GM12878 (cell line): ENCODE results near the gene SGMS1. TPM values are rescaled to one million over a fixed set of nuclear protein-coding genes. Genes with fewer than 3 reads are reported as not detected.

ENCODE experiments used
- ATAC-seq: fragments of 200-7000 bp; cut with Tn5 transposase; 3 replicates; pipeline ENCODE4 v1.9.1; 2020; ENCODE audit warnings: mild to moderate bottlenecking, moderate library complexity
- BruUV-seq: library from RNA; stranded (reverse); fragments of 400-500 nt; replicated peaks from 2 replicates; lab custom pipeline; 2021; lab: Mats Ljungman, UMichigan
- CTCF ChIA-PET: fragments of 300-600 bp; sonication (Branson Sonifier 250); formaldehyde crosslinking; extraction: SDS; loops from one replicate; lab custom pipeline; 2021; ENCODE audit warnings: inconsistent platforms; lab: Yijun Ruan, JAX
- POLR2A ChIA-PET: fragments of 350-600 bp; formaldehyde crosslinking; extraction: SDS; loops from one replicate; lab custom pipeline; 2021; ENCODE audit warnings: inconsistent platforms; lab: Charles Lee
- RAD21 ChIA-PET: fragments of 300-600 bp; sonication (Branson Sonifier 250); formaldehyde crosslinking; loops from one replicate; lab custom pipeline; 2023; ENCODE audit warnings: antibody characterized with exemption; ENCODE audit not compliant: unreplicated experiment; lab: Charles Lee
- SMC1A ChIA-PET: fragments of 300-600 bp; sonication (Branson Sonifier 250); formaldehyde crosslinking; loops from one replicate; lab custom pipeline; 2023; ENCODE audit not compliant: unreplicated experiment, uncharacterized antibody; lab: Charles Lee
- DNase-seq: peaks from one replicate; pipeline ENCODE4 v3.0.0-alpha.2; 2011; ENCODE audit warnings: low read depth, low spot score
- FAIRE-seq: peaks from 3 replicates; lab custom pipeline; 2011; peaks lifted over from hg19 to GRCh38; lab: Jason Lieb, UNC
- H2AFZ ChIP-seq: 2 replicates; pipeline ENCODE4 v1.6.0; 2011; ENCODE audit warnings: low read depth, low read length, control low read depth; ENCODE audit not compliant: control insufficient read depth
- H3K27ac ChIP-seq: 2 replicates; pipeline ENCODE4 v1.5.1; 2011; ENCODE audit warnings: control low read depth; ENCODE audit not compliant: control insufficient read depth, insufficient read depth
- H3K27me3 ChIP-seq, 2 experiments: replicated peaks in 1 of 2; 2 replicates each; pipeline versions ENCODE4 v1.6.0 to v1.6.1; 2011; ENCODE audit warnings: low read length in 1 of 2; ENCODE audit not compliant: control insufficient read depth in 2 of 2, insufficient read depth in 2 of 2
- H3K36me3 ChIP-seq, 2 experiments: 2 replicates each; pipeline ENCODE4 v1.5.1; 2011; ENCODE audit warnings: low read length in 1 of 2; ENCODE audit not compliant: control insufficient read depth in 2 of 2, insufficient read depth in 2 of 2
- H3K4me1 ChIP-seq: 2 replicates; pipeline ENCODE4 v1.6.1; 2011; ENCODE audit warnings: mild to moderate bottlenecking, low read length, moderate library complexity, mixed read lengths; ENCODE audit not compliant: control insufficient read depth, insufficient read depth
- H3K4me2 ChIP-seq: 2 replicates; pipeline ENCODE4 v1.6.0; 2011; ENCODE audit warnings: control low read depth; ENCODE audit not compliant: control insufficient read depth, insufficient read depth
- H3K4me3 ChIP-seq: fragments of 200-600 bp; sonication (generic); 2 replicates; pipeline ENCODE4 v1.5.1; 2016
- H3K79me2 ChIP-seq: 2 replicates; pipeline ENCODE4 v1.6.0; 2011; ENCODE audit warnings: low read length; ENCODE audit not compliant: control insufficient read depth, insufficient read depth
- H3K9ac ChIP-seq: 2 replicates; pipeline ENCODE4 v1.8.0; 2011; ENCODE audit warnings: low read length, control low read depth, mixed read lengths; ENCODE audit not compliant: control insufficient read depth, insufficient read depth
- H3K9me3 ChIP-seq: replicated peaks from 3 replicates; pipeline ENCODE4 v1.5.1; 2011; ENCODE audit warnings: mild to moderate bottlenecking, low read length; ENCODE audit not compliant: control insufficient read depth, insufficient read depth
- H4K20me1 ChIP-seq: 2 replicates; pipeline ENCODE4 v1.6.0; 2011; ENCODE audit not compliant: control insufficient read depth, insufficient read depth
- MTA2 ChIP-seq: fragments of 450-650 bp; IDR thresholded peaks from 2 replicates; pipeline ENCODE4 v1.6.1; 2016; ENCODE audit warnings: low read depth, mild to moderate bottlenecking, moderate library complexity
- POLR2AphosphoS5 ChIP-seq: IDR thresholded peaks from 2 replicates; pipeline ENCODE4 v1.6.1; 2011; ENCODE audit warnings: mild to moderate bottlenecking, low read length, inconsistent platforms
- POU2F2 ChIP-seq: IDR thresholded peaks from 3 replicates; pipeline ENCODE4 v1.6.1; 2011; ENCODE audit warnings: low read depth, mild to moderate bottlenecking, low read length, borderline replicate concordance
- SMAD1 ChIP-seq: fragments of 450-650 bp; IDR thresholded peaks from 2 replicates; pipeline ENCODE4 v1.6.1; 2018; ENCODE audit warnings: mild to moderate bottlenecking, low read depth; ENCODE audit not compliant: partially characterized antibody
- WGBS: methylation state at CpG from one replicate; pipeline ENCODE4 v1.1.6; 2016; ENCODE audit warnings: low lambda C conversion rate; ENCODE audit not compliant: insufficient replicate concordance, insufficient coverage; ENCODE audit errors: missing lambda C conversion rate; 5-methylcytosine and 5-hydroxymethylcytosine counted together
- in situ Hi-C: fragments of 300-500 bp; cut with MboI; formaldehyde crosslinking; loops from 9 replicates; pipeline ENCODE4 v1.14.3; 2018; ENCODE audit warnings: mixed read lengths
- intact Hi-C: fragments of 100-400 bp; cut with micrococcal nuclease; formaldehyde crosslinking; loops from one replicate; pipeline ENCODE4 v1.14.2; 2022; ENCODE audit not compliant: unreplicated experiment
- polyA plus RNA-seq, 11 experiments: library from polyadenylated mRNA; depleted of rRNA in 4 of 11; unstranded in 6 of 11; stranded (reverse) in 5 of 11; fragments of >200 nt; fragmentation: Nextera tagmentation in 4 of 11; fragmentation: Illumina TruSeq in 1 of 11; extraction: Ambion mirVana in 4 of 11; extraction: Trizol in 1 of 11; gene quantifications; 1 replicate in 1 of 11; 2 replicates in 10 of 11; pipeline versions ENCODE4 v1.2.1 to v1.2.3, GENCODE V29; 2011 to 2016; ENCODE audit warnings: inconsistent platforms in 2 of 11, missing spikeins in 2 of 11, low read depth in 1 of 11
- total RNA-seq, 4 experiments: library from RNA; depleted of rRNA in 3 of 4; stranded (reverse); fragments of >200 nt in 3 of 4; fragmentation: Illumina TruSeq in 1 of 4; extraction: Trizol in 1 of 4; gene quantifications; 2 replicates each; pipeline versions ENCODE4 v1.2.1 to v1.2.3, GENCODE V29; 2013 to 2021
- TF ChIP-seq, protein P1 (sequence below), 3 experiments: IDR thresholded peaks in 2 of 3; conservative IDR thresholded peaks in 1 of 3; 2 replicates each; pipeline ENCODE4 v1.5.1; 2011; ENCODE audit warnings: low read depth in 3 of 3, low read length in 3 of 3, mild to moderate bottlenecking in 3 of 3, control low read depth in 2 of 3, moderate library complexity in 2 of 3, inconsistent platforms in 1 of 3, mixed read lengths in 1 of 3; ENCODE audit not compliant: control insufficient read depth in 2 of 3, insufficient read depth in 1 of 3; ENCODE audit errors: extremely low read depth in 1 of 3
- TF ChIP-seq, protein P2 (sequence below): IDR thresholded peaks from 2 replicates; pipeline ENCODE4 v1.6.1; 2011; ENCODE audit warnings: low read depth, low read length, improper control_type of control experiment, borderline replicate concordance

The SGMS1 gene
- total and polyA plus RNA-seq, 10 of the 15 experiments (the other 5 are each of a cell fraction or from before 2014, with no cell fraction given): 1.4 to 14.5 (median 4.9) TPM

- POLR2A ChIA-PET: interaction anchor here (1.0 to 1.8 kb wide), 3 partner anchors 22 to 261 kb away, joined by 3 to 6 read pairs (median 5); no protein-coding TSS in a partner anchor
Observed at GRCh38 chr10:50360077-50360850, 263.5 kb downstream of the SGMS1 start.

More at GRCh38 chr10:50360077-50360850, 263.5 kb downstream of the SGMS1 start:
- Histone ChIP-seq H3K9me3 (no peaks in the 10 kb centered on the region; the same call in 1 of the 3 replicates), H3K79me2 (peaks cover 51% of the 10 kb centered on the region), H3K9ac (no peak overlapping the region), H2AFZ (no peak overlapping the region), H3K4me3 (no peak overlapping the region), H4K20me1 (no peaks in the 10 kb centered on the region), H3K4me1 (peaks cover 22% of the 10 kb centered on the region), H3K27me3 (no peaks in the 10 kb centered on the region)
- FAIRE-seq: no peak
- BruUV-seq: no TSS peak
- ChIA-PET SMC1A (interaction anchor here (0.6 to 4.8 kb wide), 26 partner anchors 7 to 277 kb away, joined by 3 to 41 read pairs (median 4); no protein-coding TSS in a partner anchor), CTCF (interaction anchor here (0.5 to 2.9 kb wide), 12 partner anchors 8 to 824 kb away, joined by 3 to 14 read pairs (median 3); no protein-coding TSS in a partner anchor)
- no peak for DNase-seq
- intact Hi-C loops (loop anchor here (5.0 kb wide), 2 partner anchors 57 to 262 kb away; partner anchors contain the start of gene SGMS1), in situ Hi-C loops (no loop called here)
- WGBS: 82% methylated on average over 5 of the region's 5 CpGs
- no peak for ATAC-seq
- TF ChIP-seq SMAD1 (no peak), MTA2 (no peak), POLR2AphosphoS5 (no peak), POU2F2 (no peak)
- TF ChIP-seq, protein P1, sequence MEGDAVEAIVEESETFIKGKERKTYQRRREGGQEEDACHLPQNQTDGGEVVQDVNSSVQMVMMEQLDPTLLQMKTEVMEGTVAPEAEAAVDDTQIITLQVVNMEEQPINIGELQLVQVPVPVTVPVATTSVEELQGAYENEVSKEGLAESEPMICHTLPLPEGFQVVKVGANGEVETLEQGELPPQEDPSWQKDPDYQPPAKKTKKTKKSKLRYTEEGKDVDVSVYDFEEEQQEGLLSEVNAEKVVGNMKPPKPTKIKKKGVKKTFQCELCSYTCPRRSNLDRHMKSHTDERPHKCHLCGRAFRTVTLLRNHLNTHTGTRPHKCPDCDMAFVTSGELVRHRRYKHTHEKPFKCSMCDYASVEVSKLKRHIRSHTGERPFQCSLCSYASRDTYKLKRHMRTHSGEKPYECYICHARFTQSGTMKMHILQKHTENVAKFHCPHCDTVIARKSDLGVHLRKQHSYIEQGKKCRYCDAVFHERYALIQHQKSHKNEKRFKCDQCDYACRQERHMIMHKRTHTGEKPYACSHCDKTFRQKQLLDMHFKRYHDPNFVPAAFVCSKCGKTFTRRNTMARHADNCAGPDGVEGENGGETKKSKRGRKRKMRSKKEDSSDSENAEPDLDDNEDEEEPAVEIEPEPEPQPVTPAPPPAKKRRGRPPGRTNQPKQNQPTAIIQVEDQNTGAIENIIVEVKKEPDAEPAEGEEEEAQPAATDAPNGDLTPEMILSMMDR (IDR thresholded peaks at IDR 0.05 in 2 of 3, conservative IDR thresholded peaks at IDR 0.05 in 1 of 3; ENCODE audit: control insufficient read depth in 2 of 3, extremely low read depth in 1 of 3, insufficient read depth in 1 of 3, low read depth in 3 of 3, low read length in 3 of 3): no peak
- TF ChIP-seq, protein P2, sequence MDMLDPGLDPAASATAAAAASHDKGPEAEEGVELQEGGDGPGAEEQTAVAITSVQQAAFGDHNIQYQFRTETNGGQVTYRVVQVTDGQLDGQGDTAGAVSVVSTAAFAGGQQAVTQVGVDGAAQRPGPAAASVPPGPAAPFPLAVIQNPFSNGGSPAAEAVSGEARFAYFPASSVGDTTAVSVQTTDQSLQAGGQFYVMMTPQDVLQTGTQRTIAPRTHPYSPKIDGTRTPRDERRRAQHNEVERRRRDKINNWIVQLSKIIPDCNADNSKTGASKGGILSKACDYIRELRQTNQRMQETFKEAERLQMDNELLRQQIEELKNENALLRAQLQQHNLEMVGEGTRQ: no peak
- TF ChIP-seq, all 136 proteins: peak for 0
- RAD21 ChIA-PET: interaction anchor here (0.7 to 2.3 kb wide), 14 partner anchors 9 to 264 kb away, joined by 3 to 9 read pairs (median 3); no protein-coding TSS in a partner anchor
- Histone ChIP-seq H3K36me3 (no peaks in the 10 kb centered on the region; a peak in 1 of 4 replicates), H3K4me2 (no peak overlapping the region), H3K27ac (no peak overlapping the region)
